HG03439 (cell line): ENCODE data around the gene KRT82.
"Not testable (repeated sequence)": the region's sequence is repeated elsewhere in the genome, so short reads cannot be mapped to it uniquely, and the experiment has no call there.

ENCODE experiments used
- ATAC-seq: cut with Tn5 transposase; IDR thresholded peaks from one replicate; pipeline ENCODE4 v1.9.1; 2021; ENCODE audit warnings: mild to moderate bottlenecking, moderate library complexity; ENCODE audit not compliant: unreplicated experiment

KRT82 gene

GRCh38 chr12:52347551-52348510, 58.3 kb downstream of the KRT82 start:
- no peak for ATAC-seq

- no peak for ATAC-seq
These were observed 59.1 kb downstream of the KRT82 start for GRCh38 chr12:52347016-52347415.

DNA sequence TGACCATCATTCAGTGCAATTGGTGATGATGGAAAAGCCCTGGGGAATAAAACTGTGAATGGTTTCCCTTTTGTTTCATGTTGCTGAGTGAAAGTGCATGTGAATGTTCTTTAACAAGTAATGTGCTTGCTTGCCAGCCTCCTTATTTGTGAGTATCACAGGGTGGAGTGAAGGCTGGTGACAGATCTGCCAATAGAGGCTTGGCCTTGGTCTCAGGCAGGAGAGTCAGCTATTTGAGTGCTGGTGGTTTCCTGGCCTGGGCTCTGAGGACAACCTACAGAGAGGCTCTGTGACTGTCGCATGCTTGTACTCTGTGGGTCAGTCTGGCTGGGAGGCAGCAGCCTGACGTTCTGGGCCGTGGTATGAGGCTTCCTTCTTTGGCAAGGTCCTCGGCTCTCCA, 59.5 kb downstream of the KRT82 start:
- no peak for ATAC-seq

GRCh38 chr12:52345041-52345440, 61.1 kb downstream of the KRT82 start:
- not testable (repeated sequence) for ATAC-seq

DNA sequence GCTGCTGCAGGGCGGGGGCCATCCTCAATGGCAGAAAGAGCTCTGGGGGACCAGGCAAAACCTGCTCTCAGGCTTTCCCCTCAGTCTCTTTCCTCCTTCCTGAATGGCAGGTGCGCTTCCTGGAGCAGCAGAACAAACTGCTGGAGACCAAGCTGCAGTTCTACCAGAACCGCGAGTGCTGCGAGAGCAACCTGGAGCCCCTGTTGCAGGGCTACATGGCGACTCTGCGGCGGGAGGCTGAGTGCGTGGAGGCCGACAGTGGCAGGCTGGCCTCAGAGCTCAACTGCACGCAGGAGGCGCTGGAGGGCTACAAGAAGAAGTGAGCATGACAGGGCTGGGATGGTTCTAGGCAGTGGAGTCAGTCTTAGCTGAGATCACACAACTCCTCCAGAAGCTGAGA, 62.0 kb downstream of the KRT82 start:
- no peak for ATAC-seq
